Tibial nerve (tissue), 4 donors: ENCODE data around the gene ATG4D. TPM values are rescaled to one million over a fixed set of nuclear protein-coding genes. Genes with fewer than 3 reads are reported as not detected.

Experiments used
- DNase-seq, 2 donors: peaks; one replicate each; pipeline ENCODE4 v3.0.0-alpha.2; 2019; ENCODE audit warnings: low spot score in 2 of 2
- H3K27ac ChIP-seq, 4 donors: fragments of 200-600 bp; sonication (generic) in 3 of 4; one replicate each; pipeline ENCODE4 v1.5.1; 2017 to 2019; ENCODE audit warnings: mild to moderate bottlenecking in 1 of 4
- H3K27me3 ChIP-seq, 2 donors: fragments of 200-600 bp; sonication (generic) in 1 of 2; one replicate each; pipeline versions ENCODE4 v1.5.1 to v1.6.0; 2017 to 2019
- H3K36me3 ChIP-seq, 3 donors: fragments of 200-600 bp; sonication (generic); one replicate each; pipeline ENCODE4 v1.5.1; 2018 to 2019
- H3K4me1 ChIP-seq, 4 donors: fragments of 200-600 bp; sonication (generic) in 3 of 4; one replicate each; pipeline ENCODE4 v1.5.1; 2017 to 2019
- H3K4me3 ChIP-seq, 4 donors: fragments of 200-600 bp; sonication (generic) in 3 of 4; one replicate each; pipeline ENCODE4 v1.5.1; 2017 to 2019; ENCODE audit warnings: mild to moderate bottlenecking in 1 of 4, moderate library complexity in 1 of 4
- H3K9me3 ChIP-seq, 4 donors: fragments of 200-600 bp; sonication (generic) in 3 of 4; one replicate each; pipeline ENCODE4 v1.5.1; 2017 to 2019
- EP300 ChIP-seq, 2 donors: sonication (generic); formaldehyde crosslinking; IDR thresholded peaks; one replicate each; pipeline ENCODE4 v1.6.1; 2017; ENCODE audit warnings: antibody characterized with exemption in 2 of 2, mild to moderate bottlenecking in 1 of 2
- POLR2A ChIP-seq, 2 donors: fragments of 450-650 bp; IDR thresholded peaks; one replicate each; pipeline ENCODE4 v1.6.1; 2017; ENCODE audit warnings: antibody characterized with exemption in 2 of 2, mild to moderate bottlenecking in 2 of 2, moderate library complexity in 2 of 2
- WGBS, 2 donors: methylation state at CpG; one replicate each; pipeline ENCODE4 v1.1.5; 2018; 5-methylcytosine and 5-hydroxymethylcytosine counted together
- total RNA-seq, 4 donors: library from RNA; depleted of rRNA; stranded (reverse); fragments of >200 nt; gene quantifications; one replicate each; pipeline ENCODE4 v1.1.0, GENCODE V29; 2016
- TF ChIP-seq, protein P1 (sequence below), 5 experiments: fragments of 200-600 bp in 3 of 5; fragments of 450-650 bp in 2 of 5; sonication (generic) in 3 of 5; IDR thresholded peaks; one replicate each; pipeline ENCODE4 v1.5.1; 2016 to 2019; ENCODE audit warnings: antibody characterized with exemption in 5 of 5, mild to moderate bottlenecking in 3 of 5, moderate library complexity in 2 of 5

Gene ATG4D
- total RNA-seq, 4 donors from 2014 or later: 11.5 to 27.8 (median 17.8) TPM

DNA sequence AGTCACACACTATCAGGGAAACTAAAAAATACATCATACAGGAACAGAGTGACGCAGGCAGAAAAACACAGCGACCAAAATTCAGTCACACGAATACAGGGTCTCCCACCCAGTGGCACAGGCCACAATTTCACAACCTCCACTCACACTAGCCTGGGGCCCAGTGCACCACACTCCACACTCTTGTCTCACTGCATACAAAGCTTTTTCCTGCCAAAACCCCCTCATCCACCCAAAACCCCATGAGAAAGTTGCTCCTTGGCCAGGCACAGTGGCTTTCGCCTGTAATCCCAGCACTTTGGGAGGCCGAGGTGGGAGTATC lies 27.7 kb upstream of the ATG4D start:
- no peak overlapping the region for H3K4me3 ChIP-seq
- no peak for DNase-seq
- H3K27ac ChIP-seq: no peak overlapping the region
- TF ChIP-seq, protein P1, sequence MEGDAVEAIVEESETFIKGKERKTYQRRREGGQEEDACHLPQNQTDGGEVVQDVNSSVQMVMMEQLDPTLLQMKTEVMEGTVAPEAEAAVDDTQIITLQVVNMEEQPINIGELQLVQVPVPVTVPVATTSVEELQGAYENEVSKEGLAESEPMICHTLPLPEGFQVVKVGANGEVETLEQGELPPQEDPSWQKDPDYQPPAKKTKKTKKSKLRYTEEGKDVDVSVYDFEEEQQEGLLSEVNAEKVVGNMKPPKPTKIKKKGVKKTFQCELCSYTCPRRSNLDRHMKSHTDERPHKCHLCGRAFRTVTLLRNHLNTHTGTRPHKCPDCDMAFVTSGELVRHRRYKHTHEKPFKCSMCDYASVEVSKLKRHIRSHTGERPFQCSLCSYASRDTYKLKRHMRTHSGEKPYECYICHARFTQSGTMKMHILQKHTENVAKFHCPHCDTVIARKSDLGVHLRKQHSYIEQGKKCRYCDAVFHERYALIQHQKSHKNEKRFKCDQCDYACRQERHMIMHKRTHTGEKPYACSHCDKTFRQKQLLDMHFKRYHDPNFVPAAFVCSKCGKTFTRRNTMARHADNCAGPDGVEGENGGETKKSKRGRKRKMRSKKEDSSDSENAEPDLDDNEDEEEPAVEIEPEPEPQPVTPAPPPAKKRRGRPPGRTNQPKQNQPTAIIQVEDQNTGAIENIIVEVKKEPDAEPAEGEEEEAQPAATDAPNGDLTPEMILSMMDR (IDR thresholded peaks at IDR 0.05): no peak
- no peak for TF ChIP-seq POLR2A (IDR thresholded peaks at IDR 0.05)
- TF ChIP-seq EP300 (IDR thresholded peaks at IDR 0.05): no peak
- H3K9me3 ChIP-seq: no peaks in the 10 kb centered on the region
- H3K4me1 ChIP-seq: peaks cover 0 to 33% (median 13%) of the 10 kb centered on the region in 4 donors
- H3K36me3 ChIP-seq: no peaks in the 10 kb centered on the region
- WGBS, 2 donors: 90 to 91% methylated on average over 5 of the region's 5 CpGs
- peaks cover 0 to 97% of the 10 kb centered on the region in 2 donors for H3K27me3 ChIP-seq

DNA sequence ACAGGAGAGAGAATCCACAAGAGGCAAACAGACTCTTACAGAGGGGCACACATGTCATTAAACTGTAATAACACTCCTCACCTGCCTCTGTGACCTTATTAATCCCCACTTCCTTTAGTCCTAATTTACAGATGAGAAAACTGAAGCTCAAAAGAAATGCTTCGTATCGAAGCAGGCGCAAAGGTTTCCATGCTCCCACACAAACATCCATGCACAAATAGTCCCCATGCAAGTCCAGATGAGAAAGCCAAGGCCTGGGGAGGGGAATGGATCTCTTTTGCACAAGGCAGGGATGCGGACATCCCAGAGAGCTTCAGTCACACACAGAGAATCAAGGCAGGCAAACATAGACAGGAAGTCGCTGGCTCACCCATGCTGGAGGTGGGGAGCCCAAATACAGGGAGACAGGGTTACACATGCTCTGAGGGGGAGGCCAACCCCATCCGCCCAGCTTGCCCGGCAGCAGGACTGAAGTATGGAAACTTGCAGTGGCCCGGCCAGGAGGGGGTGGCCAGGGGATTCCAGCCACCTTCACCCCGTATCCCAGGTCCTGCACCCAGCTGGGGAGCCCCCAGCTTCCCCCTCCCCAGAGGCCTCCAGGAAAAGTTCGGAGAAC lies 26.9 kb upstream of the ATG4D start:
- DNase-seq: no peak
- Histone ChIP-seq H3K4me3 (peak overlapping the region in 1 of 4 donors; percentile 28), H3K4me1 (peaks cover 0 to 33% (median 13%) of the 10 kb centered on the region in 4 donors), H3K27me3 (peaks cover 0 to 95% of the 10 kb centered on the region in 2 donors), H3K27ac (no peak overlapping the region), H3K9me3 (no peaks in the 10 kb centered on the region), H3K36me3 (no peaks in the 10 kb centered on the region)
- TF ChIP-seq, protein P1 (IDR thresholded peaks at IDR 0.05): no peak
- TF ChIP-seq POLR2A (IDR thresholded peaks at IDR 0.05) (no peak), EP300 (IDR thresholded peaks at IDR 0.05) (no peak)
- WGBS, 2 donors: 48 to 50% methylated on average over 5 to 10 of the region's 10 CpGs

DNA sequence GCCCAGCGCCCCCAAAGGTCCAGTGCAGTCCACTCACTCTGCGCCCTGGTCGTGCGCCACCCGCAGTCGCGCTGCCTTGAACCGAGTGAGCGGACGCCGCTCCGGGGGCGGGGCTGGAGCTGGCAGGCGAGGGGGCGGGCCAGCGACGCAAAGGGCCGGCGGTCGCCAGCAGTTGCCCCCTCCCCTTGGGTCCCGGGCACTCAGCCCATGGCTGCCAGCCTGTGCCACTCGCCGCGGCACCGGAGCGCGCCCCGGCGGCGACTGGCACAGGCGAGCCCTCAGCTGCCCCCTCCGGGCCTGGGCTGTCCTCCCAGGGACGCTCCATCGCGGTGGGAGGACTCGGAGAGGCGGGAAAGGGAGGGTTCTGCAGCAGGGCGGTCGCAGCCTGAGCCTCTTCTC lies 26.3 kb upstream of the ATG4D start, which contains the start of gene S1PR5:
Gene S1PR5, minus strand, starts transcription at position 87 of the 399 bp plus-strand sequence. CDS start 2,436 bp downstream, outside the sequence.
- H3K27me3 ChIP-seq: peaks cover 0 to 94% of the 10 kb centered on the region in 2 donors

DNA sequence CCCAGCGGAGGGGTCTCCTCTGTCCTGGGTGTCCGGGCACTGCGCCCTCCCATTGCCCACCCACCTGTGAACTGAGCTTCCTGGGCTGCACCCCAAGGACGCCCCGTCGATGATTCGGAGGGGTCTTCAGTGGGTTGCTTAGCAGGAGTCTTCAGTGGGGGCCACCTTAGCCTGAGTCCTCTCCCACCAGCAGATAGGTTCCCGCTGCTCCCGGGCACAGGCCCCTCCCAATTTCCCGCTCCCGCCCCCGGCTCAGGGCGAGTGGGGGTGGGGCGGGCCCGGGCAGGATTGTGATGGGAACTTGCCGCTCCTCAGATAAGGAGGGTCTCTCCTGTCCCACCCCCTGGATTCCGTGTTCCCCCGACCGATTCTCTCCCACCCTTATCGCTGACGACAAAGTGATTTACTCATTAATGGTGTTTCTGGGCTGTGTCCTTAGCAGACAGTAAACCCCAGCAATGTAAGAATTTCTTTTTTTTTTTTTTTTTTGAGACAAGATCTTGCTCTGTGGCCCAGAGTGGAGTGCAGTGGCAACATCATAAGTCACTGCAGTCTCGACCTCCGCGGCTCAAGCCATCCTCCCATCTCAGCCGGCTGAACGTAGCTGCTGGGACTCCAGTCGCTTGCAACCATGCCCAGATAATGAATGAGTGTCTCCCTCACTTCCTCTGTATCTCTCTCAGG lies 25.8 kb upstream of the ATG4D start:
- 2% methylated on average over 27 of the region's 27 CpGs for WGBS, 2 donors
- DNase-seq: no peak
- Histone ChIP-seq H3K4me3 (peak overlapping the region in 2 of 4 donors; percentile 9 to 28), H3K27me3 (peaks cover 0 to 93% of the 10 kb centered on the region in 2 donors), H3K9me3 (no peaks in the 10 kb centered on the region), H3K4me1 (peaks cover 0 to 33% (median 13%) of the 10 kb centered on the region in 4 donors), H3K36me3 (no peaks in the 10 kb centered on the region), H3K27ac (no peak overlapping the region)
- TF ChIP-seq EP300 (IDR thresholded peaks at IDR 0.05): no peak
- no peak for TF ChIP-seq POLR2A (IDR thresholded peaks at IDR 0.05)
- TF ChIP-seq, protein P1 (IDR thresholded peaks at IDR 0.05): no peak

More for the DNA sequence above, 26.3 kb upstream of the ATG4D start, which contains the start of gene S1PR5:
- Histone ChIP-seq H3K4me1 (peaks cover 0 to 33% (median 13%) of the 10 kb centered on the region in 4 donors), H3K36me3 (no peaks in the 10 kb centered on the region), H3K4me3 (peak within 1 kb of the TSS in 2 of 4 donors; percentile 9 to 28), H3K9me3 (no peaks in the 10 kb centered on the region), H3K27ac (no peak within 1 kb of the TSS)
- no peak for DNase-seq
- TF ChIP-seq, protein P1 (IDR thresholded peaks at IDR 0.05): no peak
- TF ChIP-seq EP300 (IDR thresholded peaks at IDR 0.05): no peak
- TF ChIP-seq POLR2A (IDR thresholded peaks at IDR 0.05): no peak
- WGBS, 2 donors: 0% methylated on average over 2 to 16 of the region's 39 CpGs
